Measurements from ENCODE around the gene TSC22D2.

The TSC22D2 gene

GRCh38 chr3:150412561-150413231 lies 4.6 kb downstream of the TSC22D2 start:
- 0 out of 2 replicates have a peak, but pooled peaks cover 4% of the 10 kb centered on the region for H3K4me1 ChIP-seq (ENCODE audit: insufficient read depth, low read length)
- H3K36me3 ChIP-seq (ENCODE audit: insufficient read depth, low read length), result no peaks in the 10 kb centered on the region
- no peaks in the 10 kb centered on the region for H3K9me3 ChIP-seq (ENCODE audit: control insufficient read depth, insufficient read depth, low read length)
- peak overlapping the region; percentile 84; the same call in 1 of the 2 replicates for H3K9ac ChIP-seq (ENCODE audit: low read depth, low read length)

GRCh38 chr3:150414258-150414657 lies 6.2 kb downstream of the TSC22D2 start:
- Histone ChIP-seq H3K9me3 (ENCODE audit: control insufficient read depth, insufficient read depth, low read length) (no peaks in the 10 kb centered on the region), H3K36me3 (ENCODE audit: insufficient read depth, low read length) (no peaks in the 10 kb centered on the region), H3K4me1 (ENCODE audit: insufficient read depth, low read length) (0 out of 2 replicates have a peak, but pooled peaks cover 4% of the 10 kb centered on the region)

GRCh38 chr3:150414959-150415358 lies 6.9 kb downstream of the TSC22D2 start:
- Histone ChIP-seq H3K9me3 (ENCODE audit: control insufficient read depth, insufficient read depth, low read length) (no peaks in the 10 kb centered on the region), H3K9ac (ENCODE audit: low read depth, low read length) (no peak overlapping the region), H3K4me1 (ENCODE audit: insufficient read depth, low read length) (0 out of 2 replicates have a peak, but pooled peaks cover 4% of the 10 kb centered on the region), H3K36me3 (ENCODE audit: insufficient read depth, low read length) (no peaks in the 10 kb centered on the region)

More at GRCh38 chr3:150414258-150414657, 6.2 kb downstream of the TSC22D2 start:
- H3K9ac ChIP-seq (ENCODE audit: low read depth, low read length), result peak overlapping the region; percentile 29; the same call in 1 of the 2 replicates

- Histone ChIP-seq H3K4me1 (ENCODE audit: insufficient read depth, low read length) (peaks cover 4% of the 10 kb centered on the region; the same call in 1 of the 2 replicates), H3K36me3 (ENCODE audit: insufficient read depth, low read length) (no peaks in the 10 kb centered on the region)
These were observed 11.2 kb downstream of the TSC22D2 start for GRCh38 chr3:150419076-150419868.

GRCh38 chr3:150419959-150420358 lies 11.9 kb downstream of the TSC22D2 start:
- Histone ChIP-seq H3K9me3 (ENCODE audit: control insufficient read depth, insufficient read depth, low read length) (no peaks in the 10 kb centered on the region), H3K9ac (ENCODE audit: low read depth, low read length) (no peak overlapping the region), H3K36me3 (ENCODE audit: insufficient read depth, low read length) (no peaks in the 10 kb centered on the region), H3K4me1 (ENCODE audit: insufficient read depth, low read length) (no peaks in the 10 kb centered on the region; the same call in 1 of the 2 replicates)

More at GRCh38 chr3:150419076-150419868, 11.2 kb downstream of the TSC22D2 start:
- H3K9ac ChIP-seq (ENCODE audit: low read depth, low read length), result no peak overlapping the region
- no peaks in the 10 kb centered on the region for H3K9me3 ChIP-seq (ENCODE audit: control insufficient read depth, insufficient read depth, low read length)

GRCh38 chr3:150421256-150421655 lies 13.2 kb downstream of the TSC22D2 start:
- H3K9me3 ChIP-seq (ENCODE audit: control insufficient read depth, insufficient read depth, low read length), result no peaks in the 10 kb centered on the region
- H3K4me1 ChIP-seq (ENCODE audit: insufficient read depth, low read length), result no peaks in the 10 kb centered on the region; the same call in 1 of the 2 replicates
- no peaks in the 10 kb centered on the region for H3K36me3 ChIP-seq (ENCODE audit: insufficient read depth, low read length)
- H3K9ac ChIP-seq (ENCODE audit: low read depth, low read length), result no peak overlapping the region

GRCh38 chr3:150421799-150422548 lies 13.9 kb downstream of the TSC22D2 start:
- no peak overlapping the region for H3K9ac ChIP-seq (ENCODE audit: low read depth, low read length)
- no peaks in the 10 kb centered on the region; the same call in 1 of the 2 replicates for H3K4me1 ChIP-seq (ENCODE audit: insufficient read depth, low read length)
- no peaks in the 10 kb centered on the region for H3K9me3 ChIP-seq (ENCODE audit: control insufficient read depth, insufficient read depth, low read length)
- no peaks in the 10 kb centered on the region for H3K36me3 ChIP-seq (ENCODE audit: insufficient read depth, low read length)

GRCh38 chr3:150422907-150423306 lies 14.8 kb downstream of the TSC22D2 start:
- no peak overlapping the region for H3K9ac ChIP-seq (ENCODE audit: low read depth, low read length)
- H3K9me3 ChIP-seq (ENCODE audit: control insufficient read depth, insufficient read depth, low read length), result no peaks in the 10 kb centered on the region
- H3K4me1 ChIP-seq (ENCODE audit: insufficient read depth, low read length), result no peaks in the 10 kb centered on the region; the same call in 1 of the 2 replicates
- no peaks in the 10 kb centered on the region for H3K36me3 ChIP-seq (ENCODE audit: insufficient read depth, low read length)

- Histone ChIP-seq H3K9ac (ENCODE audit: low read depth, low read length) (no peak overlapping the region), H3K9me3 (ENCODE audit: control insufficient read depth, insufficient read depth, low read length) (no peaks in the 10 kb centered on the region), H3K4me1 (ENCODE audit: insufficient read depth, low read length) (no peaks in the 10 kb centered on the region; the same call in 1 of the 2 replicates), H3K36me3 (ENCODE audit: insufficient read depth, low read length) (no peaks in the 10 kb centered on the region)
These were observed 15.7 kb downstream of the TSC22D2 start for GRCh38 chr3:150423761-150424160.

GRCh38 chr3:150426292-150426691 lies 18.2 kb downstream of the TSC22D2 start:
- Histone ChIP-seq H3K36me3 (ENCODE audit: insufficient read depth, low read length) (no peaks in the 10 kb centered on the region), H3K9me3 (ENCODE audit: control insufficient read depth, insufficient read depth, low read length) (no peaks in the 10 kb centered on the region), H3K9ac (ENCODE audit: low read depth, low read length) (no peak overlapping the region), H3K4me1 (ENCODE audit: insufficient read depth, low read length) (peaks cover 3% of the 10 kb centered on the region)

GRCh38 chr3:150428562-150428961 lies 20.5 kb downstream of the TSC22D2 start:
- Histone ChIP-seq H3K9ac (ENCODE audit: low read depth, low read length) (no peak overlapping the region), H3K36me3 (ENCODE audit: insufficient read depth, low read length) (no peaks in the 10 kb centered on the region)

GRCh38 chr3:150429767-150430671 lies 21.9 kb downstream of the TSC22D2 start:
- no peaks in the 10 kb centered on the region for H3K9me3 ChIP-seq (ENCODE audit: control insufficient read depth, insufficient read depth, low read length)
- peaks cover 3% of the 10 kb centered on the region for H3K4me1 ChIP-seq (ENCODE audit: insufficient read depth, low read length)
- H3K36me3 ChIP-seq (ENCODE audit: insufficient read depth, low read length), result no peaks in the 10 kb centered on the region

More at GRCh38 chr3:150428562-150428961, 20.5 kb downstream of the TSC22D2 start:
- Histone ChIP-seq H3K9me3 (ENCODE audit: control insufficient read depth, insufficient read depth, low read length) (no peaks in the 10 kb centered on the region), H3K4me1 (ENCODE audit: insufficient read depth, low read length) (peaks cover 3% of the 10 kb centered on the region; the same call in 1 of the 2 replicates)

GRCh38 chr3:150433347-150433746 lies 25.2 kb downstream of the TSC22D2 start:
- Histone ChIP-seq H3K36me3 (ENCODE audit: insufficient read depth, low read length) (no peaks in the 10 kb centered on the region), H3K9ac (ENCODE audit: low read depth, low read length) (no peak overlapping the region), H3K9me3 (ENCODE audit: control insufficient read depth, insufficient read depth, low read length) (no peaks in the 10 kb centered on the region), H3K4me1 (ENCODE audit: insufficient read depth, low read length) (peaks cover 12% of the 10 kb centered on the region)

More at GRCh38 chr3:150429767-150430671, 21.9 kb downstream of the TSC22D2 start:
- no peak overlapping the region for H3K9ac ChIP-seq (ENCODE audit: low read depth, low read length)
